HG02970 (cell line): ENCODE measurements around the gene PPARA.
"Not testable (repeated sequence)": the region's sequence is repeated elsewhere in the genome, so short reads cannot be mapped to it uniquely, and the experiment has no call there.

ENCODE experiments used
- ATAC-seq: cut with Tn5 transposase; IDR thresholded peaks from one replicate; pipeline ENCODE4 v1.9.1; 2021; ENCODE audit warnings: mild to moderate bottlenecking, moderate library complexity, moderate number of reproducible peaks; ENCODE audit not compliant: unreplicated experiment, low FRiP score

The PPARA gene

DNA sequence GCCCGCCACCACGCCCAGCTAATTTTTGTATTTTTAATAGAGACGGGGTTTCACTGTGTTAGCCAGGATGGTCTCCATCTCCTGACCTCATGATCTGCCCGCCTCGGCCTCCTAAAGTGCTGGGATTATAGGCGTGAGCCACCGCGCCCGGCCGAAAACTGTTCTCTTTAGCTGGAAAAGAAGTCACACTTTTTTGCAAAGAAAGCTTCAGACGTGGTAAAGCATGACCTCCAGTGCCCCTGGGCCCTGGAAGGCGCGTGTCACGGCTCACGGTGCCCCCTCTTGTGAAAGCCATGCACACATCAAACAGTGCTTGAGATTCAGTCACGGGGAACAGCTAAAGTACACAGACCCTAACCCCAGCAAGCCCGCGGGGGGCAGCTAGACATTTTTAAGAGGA is 48.5 kb downstream of the PPARA start:
- ATAC-seq: not testable (repeated sequence)

- no peak for ATAC-seq
These were observed 50.9 kb downstream of the PPARA start for GRCh38 chr22:46201059-46201757.

DNA sequence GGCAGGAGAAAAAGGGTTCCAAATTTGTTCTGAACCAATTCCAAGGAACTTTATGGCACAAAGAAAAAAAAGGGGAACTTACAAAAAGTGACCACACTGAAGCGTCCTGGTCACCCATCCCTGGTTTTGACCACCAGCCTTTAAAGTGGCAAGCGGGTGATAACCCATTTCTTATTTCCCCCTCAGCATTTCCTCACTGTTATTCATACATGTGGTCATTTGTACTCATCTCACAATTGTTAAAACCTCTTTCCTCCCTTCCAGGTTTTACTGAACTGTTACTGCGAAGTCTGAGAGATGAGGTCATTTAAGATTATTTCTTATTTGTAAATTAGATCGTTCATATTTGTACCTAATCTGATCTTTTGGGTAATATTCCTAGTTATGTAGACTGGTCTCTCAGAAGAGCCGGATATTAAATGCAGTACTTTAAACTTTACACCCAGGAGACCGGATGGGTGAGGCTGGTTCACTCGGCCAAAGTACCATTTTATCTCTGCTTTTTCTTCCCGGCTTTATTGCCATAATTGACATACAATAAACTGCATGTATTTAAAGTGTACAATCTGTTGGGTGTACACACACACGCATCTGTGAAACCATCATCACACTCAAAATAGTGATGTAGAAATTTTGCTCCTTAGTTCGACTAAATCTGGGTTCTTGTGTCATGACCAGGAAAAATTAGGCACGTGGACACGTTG is 52.7 kb downstream of the PPARA start:
- ATAC-seq: no peak

DNA sequence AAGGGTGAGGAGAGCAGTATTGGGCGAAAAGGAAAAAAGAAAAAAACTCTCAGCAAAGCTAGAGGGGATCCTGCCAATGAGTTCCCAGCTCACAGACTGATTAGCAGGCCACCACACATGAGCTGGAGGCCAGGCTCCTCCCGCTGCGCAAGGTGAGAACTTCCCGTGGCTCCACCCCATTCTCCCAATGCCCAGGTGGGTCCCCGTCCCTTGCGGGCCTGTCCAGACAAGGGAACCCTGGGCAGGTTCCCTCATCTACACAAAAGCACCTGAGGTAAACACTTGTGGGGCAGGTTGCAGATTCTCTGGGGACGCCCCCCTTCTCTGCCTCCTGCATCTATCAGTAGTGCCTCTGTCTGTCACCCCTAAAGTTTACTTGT is 53.3 kb downstream of the PPARA start:
- no peak for ATAC-seq

- no peak for ATAC-seq
These were observed 58.9 kb downstream of the PPARA start for GRCh38 chr22:46209262-46209661.

GRCh38 chr22:46212195-46212594 is 61.9 kb downstream of the PPARA start:
- no peak for ATAC-seq

DNA sequence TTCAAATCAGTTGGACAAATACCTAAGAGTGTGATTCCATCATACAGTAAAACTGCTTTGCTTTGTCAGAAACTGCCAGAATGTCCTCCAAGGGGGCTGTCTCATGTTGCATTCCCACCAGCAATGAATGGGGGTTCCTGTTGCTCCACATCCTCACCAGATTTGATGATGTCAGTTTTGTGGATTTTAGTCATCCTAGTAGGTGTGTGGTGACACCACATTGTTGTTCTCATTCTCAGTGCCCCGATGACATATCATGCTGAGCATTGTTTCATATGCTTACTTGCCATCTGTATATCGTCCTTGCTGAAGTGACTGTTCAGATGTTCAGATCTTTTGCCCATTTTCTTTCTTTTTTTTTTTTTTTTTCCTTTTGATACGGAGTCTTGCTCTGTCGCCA is 62.7 kb downstream of the PPARA start:
- no peak for ATAC-seq

DNA sequence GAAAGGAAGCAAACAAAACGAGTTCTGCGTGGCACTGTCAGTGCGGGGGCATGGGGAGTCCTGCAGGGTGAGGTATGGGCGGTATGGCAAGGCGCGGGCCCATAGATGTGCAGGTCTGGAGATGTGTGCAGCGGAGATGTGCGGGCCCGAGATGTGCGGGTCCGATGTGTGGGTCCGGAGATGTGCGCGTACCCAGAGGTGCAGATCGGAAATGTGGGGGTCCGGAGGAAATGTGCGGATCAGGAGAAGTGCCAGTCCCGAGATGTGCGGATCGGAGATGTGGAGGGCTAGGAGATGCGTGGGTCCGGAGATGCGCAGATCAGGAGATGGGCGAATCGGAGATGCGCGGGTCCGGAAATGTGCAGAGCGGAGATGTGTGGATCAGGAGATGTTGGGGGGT is 63.8 kb downstream of the PPARA start:
- no peak for ATAC-seq

- ATAC-seq: no peak
These were observed 64.3 kb downstream of the PPARA start for GRCh38 chr22:46214616-46215015.

DNA sequence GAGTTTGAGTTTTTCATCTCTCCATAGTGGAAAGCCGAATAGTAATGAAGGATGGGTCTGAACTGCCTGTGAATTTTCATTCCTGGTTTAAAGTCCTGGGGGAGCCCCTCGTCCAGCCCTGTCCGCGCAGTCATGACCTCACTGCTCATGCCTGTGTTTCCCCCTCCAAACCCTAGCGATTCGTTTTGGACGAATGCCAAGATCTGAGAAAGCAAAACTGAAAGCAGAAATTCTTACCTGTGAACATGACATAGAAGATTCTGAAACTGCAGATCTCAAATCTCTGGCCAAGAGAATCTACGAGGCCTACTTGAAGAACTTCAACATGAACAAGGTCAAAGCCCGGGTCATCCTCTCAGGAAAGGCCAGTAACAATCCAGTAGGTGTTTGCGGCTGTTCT is 69.3 kb downstream of the PPARA start:
- no peak for ATAC-seq

DNA sequence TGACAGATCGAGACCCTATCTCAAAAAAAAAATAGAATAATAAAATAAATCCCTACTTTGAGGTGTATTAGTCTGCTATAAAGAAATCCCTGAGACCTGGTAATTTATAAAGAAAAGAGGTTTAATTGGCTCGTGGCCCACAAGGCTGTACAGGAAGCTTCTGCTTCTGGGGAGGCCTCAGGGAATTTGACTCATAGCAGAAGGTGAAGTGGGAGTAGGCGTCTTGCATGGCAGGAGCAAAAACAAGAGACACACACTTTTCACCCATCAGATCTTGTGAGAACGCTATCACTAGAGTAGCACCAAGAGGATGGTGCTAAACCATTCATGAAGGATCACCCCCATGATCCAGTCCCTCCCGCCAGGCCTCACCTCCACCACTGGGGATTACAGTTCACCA is 70.6 kb downstream of the PPARA start:
- ATAC-seq: no peak

GRCh38 chr22:46224044-46224897 is 73.9 kb downstream of the PPARA start:
- ATAC-seq: no peak

DNA sequence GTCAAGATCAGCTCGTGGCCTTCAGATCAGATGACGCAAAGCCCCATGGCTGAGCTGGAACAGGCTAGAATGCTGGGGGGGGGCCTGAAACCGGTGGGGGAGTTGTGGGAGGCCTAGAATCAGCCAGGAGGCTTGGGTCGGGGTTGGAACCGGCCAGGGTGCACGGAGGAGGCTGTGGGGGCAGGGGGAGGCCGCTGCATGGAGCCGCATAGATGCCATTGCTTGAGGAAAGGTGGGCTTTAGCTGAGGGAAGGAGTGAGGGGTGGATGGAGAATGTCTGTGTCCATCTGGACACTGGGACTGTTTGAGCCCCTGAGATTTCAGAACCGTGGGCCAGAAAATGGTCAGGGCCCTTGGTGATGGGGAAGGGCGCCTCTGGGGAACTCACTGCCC is 74.6 kb downstream of the PPARA start:
- no peak for ATAC-seq

DNA sequence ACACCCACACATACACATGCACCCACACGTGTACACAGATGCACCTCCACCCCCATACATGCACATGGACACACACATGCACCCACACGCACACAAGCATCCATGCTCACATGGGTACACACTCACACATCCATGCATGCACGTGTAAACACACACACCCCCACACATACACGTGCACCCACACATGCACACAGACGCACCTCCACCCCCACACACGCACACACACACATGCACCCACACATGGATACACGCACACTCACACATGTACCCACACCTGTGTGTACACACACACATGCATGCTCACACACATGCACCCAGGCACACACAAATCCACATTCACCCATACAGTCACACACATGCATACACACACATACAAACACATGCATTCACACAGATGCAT is 75.3 kb downstream of the PPARA start:
- ATAC-seq: no peak

DNA sequence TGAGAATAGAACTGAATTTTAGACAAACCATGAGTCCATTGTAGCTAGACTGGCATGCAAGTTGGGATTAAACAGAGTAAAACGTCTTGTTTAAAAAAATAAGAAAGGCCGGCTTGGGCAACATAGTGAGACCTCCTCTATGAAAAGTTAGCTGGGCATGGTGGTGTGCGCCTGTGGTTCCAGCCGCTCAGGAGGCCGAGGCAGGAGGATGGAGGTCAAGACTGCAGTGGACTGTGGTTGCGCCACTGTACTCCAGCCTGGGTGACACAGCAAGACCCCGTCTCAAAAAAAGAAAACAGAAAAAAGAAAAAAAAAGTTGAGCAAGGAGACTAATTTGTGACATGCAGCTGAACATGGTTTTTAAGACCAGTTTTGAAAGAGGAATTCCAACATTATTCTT is 76.3 kb downstream of the PPARA start:
- no peak for ATAC-seq

DNA sequence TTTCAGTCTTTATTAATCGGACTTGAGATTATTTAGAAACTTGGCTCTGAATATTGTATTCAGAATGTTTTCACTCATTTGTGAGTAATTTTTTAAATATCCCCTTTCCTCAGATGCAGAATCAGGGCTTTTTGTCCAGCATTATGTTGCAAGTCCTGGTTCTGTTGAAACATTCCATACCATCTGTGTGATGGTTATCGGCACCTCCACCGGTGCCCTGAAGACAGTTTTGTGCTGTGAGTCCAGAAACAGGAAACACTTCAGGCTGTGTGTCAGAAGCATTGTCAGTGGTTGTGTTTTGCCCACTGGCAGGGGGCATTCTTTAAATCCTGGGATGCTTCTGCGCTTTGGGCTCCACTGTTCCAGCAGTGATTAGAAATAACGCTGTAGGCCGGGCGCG is 79.4 kb downstream of the PPARA start:
- ATAC-seq: no peak

- no peak for ATAC-seq
These were observed 80.1 kb downstream of the PPARA start for GRCh38 chr22:46230262-46230901.

GRCh38 chr22:46233231-46233630 is 82.9 kb downstream of the PPARA start:
- ATAC-seq: no peak

- no peak for ATAC-seq
These were observed 84.6 kb downstream of the PPARA start for GRCh38 chr22:46234969-46235368.

- no peak for ATAC-seq
These were observed 87.3 kb downstream of the PPARA start for GRCh38 chr22:46237453-46238124.
